Endothelial cell of hepatic sinusoid (primary cell): ENCODE results near the gene RPA1.
"Not testable (repeated sequence)": the region's sequence is repeated elsewhere in the genome, so short reads cannot be mapped to it uniquely, and the experiment has no call there.

Experiments
- in situ Hi-C: cut with HindIII; loops from 2 replicates; pipeline ENCODE4 v1.10.0; 2017; ENCODE audit warnings: low sequenced_read_pairs

Gene RPA1

GRCh38 chr17:1810450-1811103, 19.2 kb upstream of the RPA1 start:
- in situ Hi-C loops, result no loop called here

- in situ Hi-C loops, result no loop called here
Observed at GRCh38 chr17:1813088-1813487, 16.7 kb upstream of the RPA1 start.

DNA sequence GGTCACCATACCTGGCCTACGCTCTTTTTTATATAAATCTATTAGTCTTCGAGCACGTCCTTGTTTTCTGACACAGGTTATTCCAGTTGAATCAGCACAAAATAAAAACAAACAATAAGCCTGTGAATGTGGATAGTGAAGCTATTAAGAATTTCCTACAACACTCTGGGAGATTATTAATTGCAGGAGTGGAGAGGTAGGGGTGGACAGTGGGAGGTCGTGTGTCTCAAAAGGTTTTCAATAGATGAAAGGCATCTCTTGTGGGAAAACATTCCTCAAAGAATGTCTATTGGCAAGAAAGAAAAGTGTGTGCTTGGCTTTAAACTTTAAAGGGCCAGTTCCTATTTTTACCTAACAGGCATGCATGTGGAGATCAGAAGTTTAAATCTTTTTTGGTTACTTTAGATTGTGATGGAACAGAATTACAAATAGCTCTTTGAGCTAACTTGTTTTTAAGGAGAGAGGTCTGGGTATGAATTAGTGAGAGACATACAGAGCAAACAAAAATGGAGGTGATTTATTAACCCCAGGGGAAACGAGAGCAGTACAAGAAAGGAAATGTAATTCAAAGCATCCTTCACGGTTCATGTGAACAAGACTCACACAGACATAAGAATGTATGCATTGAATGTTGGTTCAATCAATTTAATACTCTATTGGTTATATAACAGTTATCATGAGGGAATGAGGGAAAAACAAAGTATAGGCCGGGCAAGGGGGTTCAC, 9.1 kb upstream of the RPA1 start:
- in situ Hi-C loops, result loop anchor here (10.0 kb wide), 1 partner anchor 64 kb away; no protein-coding TSS in a partner anchor

GRCh38 chr17:1829216-1829591, 601 bp upstream of the RPA1 start:
- in situ Hi-C loops, result loop anchor here (10.0 kb wide), 1 partner anchor 56 kb away; no protein-coding TSS in a partner anchor

GRCh38 chr17:1830288-1830687, 483 bp downstream of the RPA1 start:
- in situ Hi-C loops, result no loop called here

DNA sequence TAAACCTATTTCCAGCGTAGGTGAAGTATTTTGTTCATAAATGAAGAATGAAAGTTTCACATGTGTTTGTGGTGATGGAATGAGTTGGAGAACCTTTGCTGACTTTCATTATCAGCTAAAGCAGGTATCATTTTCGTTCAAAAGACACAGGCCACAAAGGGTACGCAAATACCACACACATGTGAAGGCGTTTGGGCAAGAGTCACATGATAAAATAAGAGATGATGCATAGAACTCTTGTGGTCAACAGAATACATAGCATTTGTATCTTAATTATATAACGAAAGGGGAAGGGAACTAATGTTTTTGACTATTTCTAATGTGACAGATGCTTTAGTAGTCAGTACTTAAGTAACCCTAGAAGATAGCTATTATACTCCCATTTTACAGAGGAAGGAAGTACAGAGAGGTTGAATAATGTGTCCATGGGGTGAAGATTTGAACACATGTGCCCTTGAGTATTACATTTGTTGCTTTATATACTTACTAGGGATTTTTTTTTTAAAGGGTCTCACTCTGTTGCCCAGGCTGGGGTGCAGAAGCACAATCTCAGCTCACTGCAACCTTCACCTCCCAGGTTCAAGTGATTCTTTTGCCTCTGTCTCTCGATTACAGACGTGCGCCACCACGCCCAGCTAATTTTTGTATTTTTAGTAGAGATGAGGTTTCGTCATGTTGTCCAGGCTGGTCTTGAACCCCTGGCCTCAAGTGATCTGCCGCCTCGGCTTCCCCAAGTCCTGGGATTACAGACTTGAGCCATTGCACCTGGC, 4.8 kb downstream of the RPA1 start:
- in situ Hi-C loops, result no loop called here

DNA sequence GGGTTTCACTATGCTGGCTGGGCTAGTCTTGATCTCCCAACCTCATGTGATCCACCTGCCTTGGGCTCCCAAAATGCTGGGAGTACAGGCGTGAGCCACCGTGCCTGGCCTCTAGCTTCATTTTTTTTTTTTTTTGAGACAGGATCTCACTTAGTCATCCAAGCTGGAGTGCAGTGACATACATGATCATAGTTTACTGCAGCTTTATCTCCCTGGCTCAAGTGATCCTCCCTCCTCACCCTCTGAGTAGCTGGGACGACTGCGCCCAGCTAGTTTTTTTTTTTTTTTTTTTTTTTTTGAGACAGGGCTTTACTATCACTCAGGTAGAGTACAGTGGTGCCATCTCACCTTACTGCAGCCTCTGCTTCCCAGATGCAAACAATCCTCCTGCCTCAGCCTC, 9.7 kb downstream of the RPA1 start:
- in situ Hi-C loops, result no loop called here

- in situ Hi-C loops, result no loop called here
Observed at GRCh38 chr17:1843947-1844346, 14.1 kb downstream of the RPA1 start.

GRCh38 chr17:1847191-1847590, 17.4 kb downstream of the RPA1 start:
- in situ Hi-C loops, result loop anchor here (5.0 kb wide), 1 partner anchor 65 kb away; no protein-coding TSS in a partner anchor

DNA sequence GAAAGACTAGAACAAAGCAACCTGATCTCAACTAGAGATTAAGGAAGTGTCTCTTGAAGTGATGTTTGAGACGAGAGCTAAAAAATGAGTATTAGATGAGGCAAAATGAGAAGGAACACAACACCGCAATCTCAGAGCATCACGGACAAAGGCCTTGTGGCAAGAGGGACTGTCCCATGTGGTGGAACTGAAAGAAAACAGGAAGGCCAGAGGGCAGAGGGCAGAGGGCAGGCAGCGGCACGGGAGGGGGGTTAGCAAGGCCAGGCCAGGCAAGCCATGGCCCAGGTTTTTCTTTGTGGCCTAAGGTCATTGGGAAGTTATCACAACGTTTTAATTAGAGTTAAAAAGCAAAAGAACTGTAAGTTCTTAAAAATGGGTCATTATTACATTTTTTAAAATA, 22.5 kb downstream of the RPA1 start:
- in situ Hi-C loops, result no loop called here

DNA sequence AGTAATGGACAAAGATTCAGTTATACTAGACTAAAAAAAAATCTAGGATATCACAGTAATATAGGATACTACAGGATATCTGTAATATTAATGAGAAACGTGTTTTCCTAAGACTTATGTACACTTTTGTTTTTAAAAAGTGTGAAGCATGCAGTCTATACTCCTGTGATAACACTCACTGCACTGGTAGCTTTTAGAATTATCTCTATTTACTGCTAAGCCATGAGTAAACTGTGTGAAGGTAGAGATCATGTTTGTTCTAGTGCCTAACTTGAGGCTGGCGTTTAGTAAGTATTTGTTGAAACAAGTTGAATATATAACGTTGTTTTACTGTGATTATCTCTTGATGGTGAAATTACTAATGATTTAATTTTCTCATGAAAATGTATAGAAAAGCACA, 23.9 kb downstream of the RPA1 start:
- in situ Hi-C loops, result no loop called here

- in situ Hi-C loops, result not testable (repeated sequence)
Observed at GRCh38 chr17:1856462-1856861, 26.7 kb downstream of the RPA1 start.

- in situ Hi-C loops, result loop anchor here (5.0 to 10.0 kb wide), 2 partner anchors 56 to 81 kb away; no protein-coding TSS in a partner anchor
Observed at GRCh38 chr17:1860978-1861377, 31.2 kb downstream of the RPA1 start.

GRCh38 chr17:1861391-1862010, 31.7 kb downstream of the RPA1 start:
- in situ Hi-C loops, result loop anchor here (5.0 to 10.0 kb wide), 2 partner anchors 57 to 81 kb away; no protein-coding TSS in a partner anchor

- in situ Hi-C loops, result loop anchor here (10.0 kb wide), 1 partner anchor 61 kb away; no protein-coding TSS in a partner anchor
Observed at GRCh38 chr17:1865252-1866037, 35.6 kb downstream of the RPA1 start.

DNA sequence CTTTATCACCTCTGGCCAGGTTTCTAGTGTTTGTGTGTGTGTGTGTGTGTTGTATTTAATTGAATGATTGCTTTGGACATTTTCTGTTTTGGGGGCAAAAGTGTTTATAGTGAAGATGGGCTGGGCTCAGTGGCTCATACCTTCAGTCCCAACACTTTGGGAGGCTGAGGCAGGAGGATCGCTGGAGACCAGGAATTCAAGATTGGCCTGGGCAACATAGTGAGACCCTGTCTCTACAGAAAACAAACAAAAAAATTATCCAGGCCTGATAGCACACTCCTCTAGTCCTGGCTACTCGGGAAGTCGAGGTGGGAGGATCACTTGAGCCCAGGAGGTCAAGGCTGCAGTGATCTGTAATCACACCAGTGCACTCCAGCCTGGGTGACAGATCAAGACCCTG, 37.5 kb downstream of the RPA1 start:
- in situ Hi-C loops, result loop anchor here (10.0 kb wide), 1 partner anchor 63 kb away; no protein-coding TSS in a partner anchor

DNA sequence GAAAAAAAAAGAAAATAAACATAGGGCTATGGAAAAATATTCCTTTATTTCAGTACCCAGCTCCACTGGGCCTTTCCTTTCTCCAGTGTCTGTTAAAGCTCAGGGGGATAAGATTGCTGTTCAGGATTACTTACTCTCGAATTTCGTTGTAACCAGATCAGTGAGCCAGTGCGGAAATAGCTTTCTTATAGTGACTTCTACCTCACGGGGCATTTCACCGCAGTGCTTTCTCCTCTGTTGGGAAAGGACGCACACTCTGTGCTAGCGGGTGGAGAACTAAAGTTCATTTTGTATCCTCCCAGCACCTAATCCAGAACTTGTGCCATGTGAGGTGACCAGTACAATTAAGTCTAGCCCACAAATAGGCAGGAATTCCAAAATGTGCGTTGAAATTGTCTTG, 38.3 kb downstream of the RPA1 start:
- in situ Hi-C loops, result loop anchor here (10.0 kb wide), 1 partner anchor 63 kb away; no protein-coding TSS in a partner anchor

- in situ Hi-C loops, result no loop called here
Observed at GRCh38 chr17:1870592-1870991, 40.8 kb downstream of the RPA1 start.

GRCh38 chr17:1871756-1872155, 42.0 kb downstream of the RPA1 start:
- in situ Hi-C loops, result no loop called here

DNA sequence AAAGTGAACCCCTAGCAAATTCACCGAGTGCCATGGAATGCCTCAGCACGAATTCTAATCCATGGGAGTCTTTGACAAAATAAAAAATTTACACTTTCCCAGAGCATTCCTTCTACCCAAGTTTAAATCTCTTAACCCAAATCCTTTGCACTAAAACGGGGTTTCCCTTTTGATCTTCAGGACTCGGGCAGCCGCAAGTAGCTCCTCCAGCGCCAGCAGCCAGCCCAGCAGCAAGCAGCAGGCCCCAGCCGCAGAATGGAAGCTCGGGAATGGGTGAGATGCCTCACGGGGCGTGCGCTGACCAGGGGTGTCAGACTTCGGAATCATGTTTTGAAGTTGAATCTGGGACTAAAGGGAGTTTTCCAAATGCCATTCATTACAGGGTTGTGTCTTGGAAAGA, 42.4 kb downstream of the RPA1 start:
- in situ Hi-C loops, result no loop called here
